ENCODE measurements around the gene PRDM1. TPM values are rescaled to one million over a fixed set of nuclear protein-coding genes. Genes with fewer than 3 reads are reported as not detected.

PRDM1 gene
- total and polyA plus RNA-seq, 12 donors = 0.32 to 11.2 (median 1.9) TPM

DNA sequence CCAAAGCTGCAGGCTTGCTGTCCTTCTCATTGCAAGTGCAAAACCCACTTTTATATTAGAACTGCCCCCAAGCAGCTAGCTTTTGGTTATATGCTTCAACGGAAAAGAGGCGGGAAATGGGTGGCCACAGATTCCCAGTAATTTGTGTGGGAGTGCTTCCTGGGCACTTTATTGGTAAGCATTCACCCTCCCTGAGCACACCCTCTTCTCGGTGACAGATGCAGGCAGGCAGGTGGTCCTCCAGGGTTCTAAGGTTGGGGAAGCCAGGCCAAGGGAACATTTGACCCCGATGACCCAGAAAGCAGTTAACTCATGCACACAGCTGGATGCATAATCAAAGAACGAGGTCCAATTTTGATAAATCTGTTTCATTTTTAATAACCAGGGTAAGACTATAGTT, 29.1 kb downstream of the PRDM1 start:
- Histone ChIP-seq H3K9me3 (no peaks in the 10 kb centered on the region), H3K27ac (peak overlapping the region in 1 of 10 donors; percentile 75), H3K4me3 (no peak overlapping the region), H3K36me3 (peaks cover 0 to under 1% (median 0%) of the 10 kb centered on the region in 9 donors), H3K27me3 (peaks cover 0 to 18% (median 0%) of the 10 kb centered on the region in 7 donors), H3K4me1 (peaks cover 0 to 66% (median 0%) of the 10 kb centered on the region in 9 donors)
- TF ChIP-seq, protein P1, sequence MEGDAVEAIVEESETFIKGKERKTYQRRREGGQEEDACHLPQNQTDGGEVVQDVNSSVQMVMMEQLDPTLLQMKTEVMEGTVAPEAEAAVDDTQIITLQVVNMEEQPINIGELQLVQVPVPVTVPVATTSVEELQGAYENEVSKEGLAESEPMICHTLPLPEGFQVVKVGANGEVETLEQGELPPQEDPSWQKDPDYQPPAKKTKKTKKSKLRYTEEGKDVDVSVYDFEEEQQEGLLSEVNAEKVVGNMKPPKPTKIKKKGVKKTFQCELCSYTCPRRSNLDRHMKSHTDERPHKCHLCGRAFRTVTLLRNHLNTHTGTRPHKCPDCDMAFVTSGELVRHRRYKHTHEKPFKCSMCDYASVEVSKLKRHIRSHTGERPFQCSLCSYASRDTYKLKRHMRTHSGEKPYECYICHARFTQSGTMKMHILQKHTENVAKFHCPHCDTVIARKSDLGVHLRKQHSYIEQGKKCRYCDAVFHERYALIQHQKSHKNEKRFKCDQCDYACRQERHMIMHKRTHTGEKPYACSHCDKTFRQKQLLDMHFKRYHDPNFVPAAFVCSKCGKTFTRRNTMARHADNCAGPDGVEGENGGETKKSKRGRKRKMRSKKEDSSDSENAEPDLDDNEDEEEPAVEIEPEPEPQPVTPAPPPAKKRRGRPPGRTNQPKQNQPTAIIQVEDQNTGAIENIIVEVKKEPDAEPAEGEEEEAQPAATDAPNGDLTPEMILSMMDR (IDR thresholded peaks at IDR 0.05) = no peak
- WGBS, 2 donors = 91 to 93% methylated on average over 5 of the region's 5 CpGs
- ATAC-seq (no peak), DNase-seq (no peak)
- intact Hi-C loops (cut with DNase I) = no loop called here

DNA sequence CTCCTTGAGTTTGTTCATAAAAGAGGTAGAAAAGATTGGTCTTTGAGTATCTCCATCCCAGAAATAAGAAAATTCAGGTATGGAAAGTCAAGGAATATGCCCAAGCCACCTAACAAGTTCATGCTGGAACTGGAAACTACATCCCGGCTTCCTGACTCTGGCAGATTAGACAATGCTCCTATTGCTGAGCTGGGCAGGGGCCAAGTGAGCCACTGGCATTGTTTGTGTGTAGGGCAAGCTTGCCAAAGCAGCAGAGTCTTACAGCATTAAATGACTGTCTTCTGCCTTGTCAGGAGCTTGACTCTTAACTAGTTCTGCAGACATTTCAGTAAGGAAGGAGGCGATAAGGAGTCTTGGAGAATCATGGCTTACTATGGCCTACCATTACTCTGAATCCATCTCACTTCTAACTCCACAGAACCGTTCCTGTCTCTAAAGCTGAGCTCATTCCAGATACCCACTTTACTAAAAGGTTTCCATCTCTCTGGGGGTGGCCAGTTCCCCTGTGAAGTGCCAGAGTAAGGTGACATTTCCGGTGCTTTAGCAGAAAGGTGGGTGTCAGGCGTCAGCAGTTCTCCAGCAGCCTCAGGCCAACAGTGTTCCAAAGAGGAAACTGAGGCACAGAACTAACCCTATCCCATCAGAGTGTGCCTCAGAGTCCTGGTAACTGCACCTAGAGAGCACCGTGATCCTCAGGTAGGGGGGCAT, 30.1 kb downstream of the PRDM1 start:
- H3K4me1 ChIP-seq = peaks cover 0 to 66% (median 0%) of the 10 kb centered on the region in 9 donors
- H3K27ac ChIP-seq = peak overlapping the region in 1 of 10 donors; percentile 1
- WGBS, 2 donors = 81 to 83% methylated on average over 6 of the region's 6 CpGs
- TF ChIP-seq, protein P1 (IDR thresholded peaks at IDR 0.05) = no peak
- H3K36me3 ChIP-seq = no peaks in the 10 kb centered on the region
- intact Hi-C loops (cut with DNase I) = no loop called here
- peak in 4 of 8 donors; percentile 29 to 57 (median 44) for ATAC-seq
- no peaks in the 10 kb centered on the region for H3K9me3 ChIP-seq
- DNase-seq = peak; percentile 44 to 48
- H3K4me3 ChIP-seq = no peak overlapping the region
- peaks cover 0 to 18% (median 0%) of the 10 kb centered on the region in 7 donors for H3K27me3 ChIP-seq

DNA sequence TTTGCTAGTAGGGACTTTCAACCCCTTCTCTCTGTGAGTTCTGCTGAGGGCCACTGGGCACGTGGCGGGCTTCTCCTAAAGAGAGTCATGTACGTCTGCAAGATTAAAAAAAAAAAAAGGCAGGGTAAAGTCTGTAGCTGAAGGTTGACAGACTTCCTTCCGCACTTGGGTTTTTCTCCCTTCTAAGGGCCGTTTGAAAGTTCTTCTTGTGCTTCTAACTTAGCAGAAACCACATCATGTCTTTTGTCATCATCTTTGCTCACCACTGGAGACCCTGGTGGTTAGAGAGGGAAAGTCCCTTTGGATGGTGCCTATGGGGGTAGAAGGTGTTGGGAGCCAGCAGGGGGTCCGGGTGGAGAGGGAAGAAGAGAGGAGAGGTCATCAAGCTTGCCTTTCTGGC, 31.4 kb downstream of the PRDM1 start:
- H3K27ac ChIP-seq = peak overlapping the region in 1 of 10 donors; percentile 45
- DNase-seq (no peak), ATAC-seq (peak in 1 of 8 donors; percentile 17)
- H3K9me3 ChIP-seq = no peaks in the 10 kb centered on the region
- H3K4me3 ChIP-seq = no peak overlapping the region
- no peaks in the 10 kb centered on the region for H3K36me3 ChIP-seq
- peaks cover 0 to 58% (median 0%) of the 10 kb centered on the region in 9 donors for H3K4me1 ChIP-seq
- WGBS, 2 donors = 77 to 80% methylated on average over 6 of the region's 6 CpGs
- H3K27me3 ChIP-seq = peaks cover 0 to 11% (median 0%) of the 10 kb centered on the region in 7 donors
- intact Hi-C loops (cut with DNase I) = no loop called here
- TF ChIP-seq, protein P1 (IDR thresholded peaks at IDR 0.05) = no peak

DNA sequence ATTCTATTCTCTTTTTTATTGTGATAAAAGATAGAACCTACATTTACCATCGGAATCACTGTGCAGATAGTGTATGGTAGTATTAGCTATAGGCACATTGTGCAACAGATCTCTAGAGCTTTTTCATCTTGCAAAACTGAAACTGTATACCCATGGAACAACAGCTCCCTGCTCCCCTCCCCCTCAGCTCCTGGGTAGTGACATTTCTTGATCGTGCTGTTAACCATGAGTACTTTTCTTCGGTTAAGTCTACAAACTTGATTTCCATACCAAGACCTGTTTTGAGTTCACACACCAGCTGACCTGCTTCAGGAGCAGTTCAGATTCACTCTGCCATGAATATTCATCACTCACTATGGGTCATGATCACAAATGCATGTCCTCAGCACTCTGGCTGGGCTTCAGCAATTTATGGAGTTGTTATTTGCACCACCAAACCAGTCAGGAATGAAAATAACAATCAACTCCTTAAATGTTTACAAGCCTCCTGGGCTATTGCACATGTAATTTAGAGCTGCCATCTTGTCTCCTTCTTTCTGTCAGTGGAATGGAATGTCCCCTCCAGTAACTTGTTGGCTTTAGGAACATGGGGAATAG, 32.8 kb downstream of the PRDM1 start:
- 89 to 93% methylated on average over 3 of the region's 3 CpGs for WGBS, 2 donors
- H3K4me1 ChIP-seq = peaks cover 0 to 44% (median 0%) of the 10 kb centered on the region in 9 donors
- peaks cover 0 to 3% (median 0%) of the 10 kb centered on the region in 7 donors for H3K27me3 ChIP-seq
- H3K36me3 ChIP-seq = no peaks in the 10 kb centered on the region
- DNase-seq (no peak), ATAC-seq (no peak)
- TF ChIP-seq, protein P1 (IDR thresholded peaks at IDR 0.05) = no peak
- no peak overlapping the region for H3K27ac ChIP-seq
- no peaks in the 10 kb centered on the region for H3K9me3 ChIP-seq
- no peak overlapping the region for H3K4me3 ChIP-seq
- intact Hi-C loops (cut with DNase I) = no loop called here

Data from heart right ventricle (tissue), 16 donors.